NAMALWA (cell line): ENCODE data around the gene HACD4.
A peak's percentile ranks its signal among the peaks of the same experiment; 100 is the strongest.

Source experiments
- DNase-seq: peaks from one replicate; pipeline ENCODE4 v3.0.0-alpha.2; 2015; ENCODE audit warnings: low spot score

Gene HACD4

GRCh38 chr9:21031091-21031807 is at the start of gene HACD4:
TSS of gene HACD4 (minus strand) at chr9:21031640. CDS start at chr9:21031590, 50 bp downstream.
- peak; percentile 36 for DNase-seq

- no peak for DNase-seq
These were observed 49.4 kb upstream of the HACD4 start for GRCh38 chr9:21080793-21081192.

GRCh38 chr9:21078702-21079101 is 47.3 kb upstream of the HACD4 start:
- DNase-seq = no peak

GRCh38 chr9:21077781-21078180 is 46.3 kb upstream of the HACD4 start, which contains the start of gene IFNB1:
TSS of gene IFNB1 (minus strand) at chr9:21077942. CDS start at chr9:21077869, 73 bp downstream.
- DNase-seq = no peak

- no peak for DNase-seq
These were observed 44.0 kb upstream of the HACD4 start for GRCh38 chr9:21075484-21075883.

GRCh38 chr9:21070906-21071305 is 39.5 kb upstream of the HACD4 start:
- no peak for DNase-seq

GRCh38 chr9:21070171-21070571 is 38.7 kb upstream of the HACD4 start:
- DNase-seq = no peak

- DNase-seq = no peak
These were observed 29.6 kb upstream of the HACD4 start for GRCh38 chr9:21060919-21061561.

- no peak for DNase-seq
These were observed 25.5 kb upstream of the HACD4 start for GRCh38 chr9:21056931-21057330.

- no peak for DNase-seq
These were observed 22.4 kb upstream of the HACD4 start for GRCh38 chr9:21053851-21054250.

GRCh38 chr9:21047281-21047691 is 15.8 kb upstream of the HACD4 start:
- DNase-seq = no peak

- no peak for DNase-seq
These were observed 12.4 kb upstream of the HACD4 start for GRCh38 chr9:21043841-21044240.

- no peak for DNase-seq
These were observed 11.0 kb upstream of the HACD4 start for GRCh38 chr9:21042466-21042865.

- no peak for DNase-seq
These were observed 7.9 kb upstream of the HACD4 start for GRCh38 chr9:21039302-21039701.

- DNase-seq = no peak
These were observed 5.8 kb upstream of the HACD4 start for GRCh38 chr9:21037278-21037677.

GRCh38 chr9:21031808-21032183 is 356 bp upstream of the HACD4 start:
- DNase-seq = no peak

GRCh38 chr9:21030389-21031035 is 928 bp downstream of the HACD4 start:
- peak; percentile 26 for DNase-seq

GRCh38 chr9:21029661-21030060 is 1.8 kb downstream of the HACD4 start:
- DNase-seq = no peak

- no peak for DNase-seq
These were observed 3.0 kb downstream of the HACD4 start for GRCh38 chr9:21028466-21028865.

GRCh38 chr9:21027295-21027694 is 4.1 kb downstream of the HACD4 start:
- no peak for DNase-seq

- no peak for DNase-seq
These were observed 7.6 kb downstream of the HACD4 start for GRCh38 chr9:21023861-21024260.

GRCh38 chr9:21018177-21018576 is 13.3 kb downstream of the HACD4 start:
- DNase-seq = no peak
